Stomach (tissue), 9 donors: ENCODE results near the gene PCSK9. TPM values are rescaled to one million over a fixed set of nuclear protein-coding genes. Genes with fewer than 3 reads are reported as not detected.

ENCODE experiments used
- DNase-seq, 2 donors: peaks; one replicate each; pipeline versions ENCODE4 v3.0.0 to v3.0.0-alpha.2; 2013 to 2019
- H3K27ac ChIP-seq, 5 donors: fragments of 200-600 bp in 4 of 5; sonication (generic) in 4 of 5; one replicate each; pipeline ENCODE4 v1.5.1; 2013 to 2019; ENCODE audit warnings: mild to moderate bottlenecking in 1 of 5, moderate library complexity in 1 of 5
- H3K27me3 ChIP-seq, 3 donors: fragments of 200-600 bp; sonication (generic); one replicate each; pipeline ENCODE4 v1.5.1; 2017 to 2019; ENCODE audit warnings: mixed run types in 1 of 3
- H3K36me3 ChIP-seq, 4 donors: fragments of 200-600 bp; sonication (generic); 1 replicate in 3 of 4; 2 replicates in 1 of 4; pipeline ENCODE4 v1.5.1; 2016 to 2019
- H3K4me1 ChIP-seq, 4 donors: fragments of 200-600 bp; sonication (generic); one replicate each; pipeline ENCODE4 v1.5.1; 2016 to 2019
- H3K4me3 ChIP-seq, 4 donors: fragments of 200-600 bp; sonication (generic) in 3 of 4; one replicate each; pipeline ENCODE4 v1.5.1; 2016 to 2019; ENCODE audit warnings: mild to moderate bottlenecking in 1 of 4
- H3K9me3 ChIP-seq, 4 donors: fragments of 200-600 bp; sonication (generic); one replicate each; pipeline ENCODE4 v1.5.1; 2016 to 2019
- CTCF ChIP-seq, 7 experiments: fragments of 450-650 bp in 4 of 7; fragments of 200-600 bp in 3 of 7; sonication (generic) in 3 of 7; IDR thresholded peaks; one replicate each; pipeline ENCODE4 v1.5.1; 2016 to 2019; ENCODE audit warnings: antibody characterized with exemption in 7 of 7, control low read depth in 2 of 7, mild to moderate bottlenecking in 1 of 7
- EP300 ChIP-seq: sonication (generic); formaldehyde crosslinking; IDR thresholded peaks from one replicate; pipeline ENCODE4 v1.6.1; 2017; ENCODE audit warnings: antibody characterized with exemption
- POLR2A ChIP-seq, 4 donors: fragments of 450-650 bp; IDR thresholded peaks; one replicate each; pipeline ENCODE4 v1.6.1; 2016; ENCODE audit warnings: antibody characterized with exemption in 4 of 4, control low read depth in 2 of 4, mild to moderate bottlenecking in 1 of 4, moderate library complexity in 1 of 4
- POLR2AphosphoS5 ChIP-seq, 3 donors: sonication (generic); formaldehyde crosslinking; IDR thresholded peaks; one replicate each; pipeline ENCODE4 v1.6.1; 2016; ENCODE audit warnings: antibody characterized with exemption in 3 of 3
- WGBS, 5 donors: extraction: QIAGEN DNeasy Blood & Tissue Kit in 3 of 5; methylation state at CpG; one replicate each; pipeline versions ENCODE4 v1.1.5 to v1.1.7; 2013 to 2018; 5-methylcytosine and 5-hydroxymethylcytosine counted together
- intact Hi-C: fragments of 100-400 bp; cut with DNase I; formaldehyde crosslinking; loops from one replicate; pipeline ENCODE4 v1.15.1; 2023; ENCODE audit warnings: low total_unique reads
- polyA plus RNA-seq, 3 donors: library from polyadenylated mRNA; stranded (reverse); fragments of 200-250 nt; gene quantifications; one replicate each; pipeline ENCODE4 v1.2.3, GENCODE V29; 2013
- total RNA-seq, 5 donors: library from RNA; depleted of rRNA; stranded (reverse); fragments of >200 nt; gene quantifications; one replicate each; pipeline versions ENCODE4 v1.1.0 to v1.2.3, GENCODE V29; 2014 to 2016
- donor health status: healthy with polysubstance abuse.
- donor health status: Bipolar disorder and iron deficiency.
- donor health status: healthy.

Gene PCSK9
- total and polyA plus RNA-seq, 8 donors, result 1.1 to 26.1 (median 2.6) TPM; not detected in 2

GRCh38 chr1:55061000-55061705 lies 21.8 kb downstream of the PCSK9 start:
- Histone ChIP-seq H3K9me3 (no peaks in the 10 kb centered on the region), H3K4me3 (no peak overlapping the region), H3K27ac (no peak overlapping the region), H3K36me3 (peaks cover 0 to 6% (median 5%) of the 10 kb centered on the region in 4 donors), H3K27me3 (no peaks in the 10 kb centered on the region), H3K4me1 (peaks cover 0 to 22% (median 9%) of the 10 kb centered on the region in 4 donors)
- TF ChIP-seq CTCF (IDR thresholded peaks at IDR 0.05) (no peak), EP300 (no peak), POLR2AphosphoS5 (IDR thresholded peaks at IDR 0.05) (no peak), POLR2A (IDR thresholded peaks at IDR 0.05) (no peak)
- no peak for DNase-seq
- intact Hi-C loops, result no loop called here
- 84 to 89% (median 85%) methylated on average over 12 to 13 of the region's 13 CpGs for WGBS, 5 donors

- Histone ChIP-seq H3K36me3 (peaks cover 0 to 13% (median 11%) of the 10 kb centered on the region in 4 donors), H3K4me3 (no peak overlapping the region), H3K9me3 (no peaks in the 10 kb centered on the region), H3K27ac (peak overlapping the region in 1 of 5 donors; percentile 7), H3K27me3 (no peaks in the 10 kb centered on the region), H3K4me1 (peaks cover 0 to 22% (median 9%) of the 10 kb centered on the region in 4 donors)
- TF ChIP-seq EP300, result no peak
- intact Hi-C loops, result no loop called here
- DNase-seq, result no peak
- 50 to 81% (median 69%) methylated on average over 2 to 4 of the region's 4 CpGs for WGBS, 5 donors
Measured at GRCh38 chr1:55061706-55062321, 22.5 kb downstream of the PCSK9 start.

GRCh38 chr1:55062801-55063576 lies 23.6 kb downstream of the PCSK9 start:
- Histone ChIP-seq H3K4me1 (peaks cover 0 to 22% (median 9%) of the 10 kb centered on the region in 4 donors), H3K4me3 (no peak overlapping the region), H3K36me3 (peaks cover under 1 to 25% (median 23%) of the 10 kb centered on the region in 4 donors), H3K27me3 (no peaks in the 10 kb centered on the region), H3K9me3 (no peaks in the 10 kb centered on the region), H3K27ac (peak overlapping the region in 1 of 5 donors; percentile 7)
- intact Hi-C loops, result no loop called here
- WGBS, 5 donors, result 88 to 94% (median 91%) methylated on average over 17 to 29 of the region's 29 CpGs
- no peak for DNase-seq
- no peak for TF ChIP-seq POLR2A (IDR thresholded peaks at IDR 0.05)
- TF ChIP-seq CTCF (IDR thresholded peaks at IDR 0.05), result no peak
- TF ChIP-seq POLR2AphosphoS5 (IDR thresholded peaks at IDR 0.05), result no peak
- TF ChIP-seq EP300, result no peak

- DNase-seq, result no peak
- Histone ChIP-seq H3K36me3 (peaks cover 6 to 30% (median 29%) of the 10 kb centered on the region in 4 donors), H3K4me3 (no peak overlapping the region), H3K4me1 (peaks cover 0 to 22% (median 9%) of the 10 kb centered on the region in 4 donors), H3K27me3 (no peaks in the 10 kb centered on the region), H3K27ac (peak overlapping the region in 1 of 5 donors; percentile 40), H3K9me3 (no peaks in the 10 kb centered on the region)
- intact Hi-C loops, result no loop called here
- TF ChIP-seq CTCF (IDR thresholded peaks at IDR 0.05), result no peak
- no peak for TF ChIP-seq EP300
- no peak for TF ChIP-seq POLR2A (IDR thresholded peaks at IDR 0.05)
- no peak for TF ChIP-seq POLR2AphosphoS5 (IDR thresholded peaks at IDR 0.05)
- WGBS, 5 donors, result 82 to 92% (median 87%) methylated on average over 5 to 9 of the region's 9 CpGs
Measured at GRCh38 chr1:55063577-55063942, 24.2 kb downstream of the PCSK9 start.
